GM19372 (cell line): ENCODE measurements around the gene HERPUD1.

ENCODE experiments used
- ATAC-seq: cut with Tn5 transposase; IDR thresholded peaks from one replicate; pipeline ENCODE4 v1.9.1; 2021; ENCODE audit warnings: mild to moderate bottlenecking, low read depth, moderate library complexity; ENCODE audit not compliant: unreplicated experiment

The HERPUD1 gene

DNA sequence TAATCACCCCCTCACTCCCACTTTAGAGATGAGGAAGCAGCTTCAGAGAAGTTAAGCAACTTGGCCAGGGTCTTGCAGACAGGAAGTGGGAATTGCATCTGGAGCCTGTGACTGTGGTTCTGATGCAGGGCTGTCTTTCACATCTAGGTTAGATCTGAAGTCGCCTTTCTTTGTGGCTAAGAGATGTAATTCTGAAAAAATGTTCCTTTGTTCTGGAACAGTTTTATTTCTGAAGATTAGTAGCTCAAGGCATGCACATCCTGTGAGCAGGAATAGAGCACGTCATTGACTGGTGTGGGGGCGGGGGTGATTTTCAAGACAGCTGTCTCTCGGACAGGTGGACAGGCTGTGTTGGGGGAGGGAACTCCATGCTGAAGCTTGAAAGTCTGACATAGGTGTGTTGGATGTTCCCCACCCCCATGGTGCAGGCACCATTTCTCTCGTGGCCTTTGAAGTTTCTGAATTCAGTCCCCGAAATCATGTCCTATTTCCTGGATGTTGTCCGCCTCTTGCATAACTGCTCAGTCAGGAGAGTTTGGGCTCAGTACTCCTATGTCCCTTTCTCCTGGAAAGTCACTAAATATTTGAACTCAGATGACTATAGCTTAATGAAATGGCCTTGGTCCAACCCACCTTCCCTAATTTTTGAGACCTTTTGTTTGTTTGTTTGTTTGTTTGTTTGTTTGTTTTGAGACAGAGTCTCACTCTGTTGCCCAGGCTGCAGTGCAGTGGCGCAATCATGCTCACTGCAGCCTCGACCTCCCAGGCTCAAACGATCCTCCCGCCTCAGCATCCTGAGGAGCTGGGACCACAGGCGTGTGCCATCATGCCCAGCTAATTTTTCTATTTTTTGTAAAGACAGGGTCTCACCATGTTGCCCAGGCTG, 21.0 kb upstream of the HERPUD1 start:
- no peak for ATAC-seq

DNA sequence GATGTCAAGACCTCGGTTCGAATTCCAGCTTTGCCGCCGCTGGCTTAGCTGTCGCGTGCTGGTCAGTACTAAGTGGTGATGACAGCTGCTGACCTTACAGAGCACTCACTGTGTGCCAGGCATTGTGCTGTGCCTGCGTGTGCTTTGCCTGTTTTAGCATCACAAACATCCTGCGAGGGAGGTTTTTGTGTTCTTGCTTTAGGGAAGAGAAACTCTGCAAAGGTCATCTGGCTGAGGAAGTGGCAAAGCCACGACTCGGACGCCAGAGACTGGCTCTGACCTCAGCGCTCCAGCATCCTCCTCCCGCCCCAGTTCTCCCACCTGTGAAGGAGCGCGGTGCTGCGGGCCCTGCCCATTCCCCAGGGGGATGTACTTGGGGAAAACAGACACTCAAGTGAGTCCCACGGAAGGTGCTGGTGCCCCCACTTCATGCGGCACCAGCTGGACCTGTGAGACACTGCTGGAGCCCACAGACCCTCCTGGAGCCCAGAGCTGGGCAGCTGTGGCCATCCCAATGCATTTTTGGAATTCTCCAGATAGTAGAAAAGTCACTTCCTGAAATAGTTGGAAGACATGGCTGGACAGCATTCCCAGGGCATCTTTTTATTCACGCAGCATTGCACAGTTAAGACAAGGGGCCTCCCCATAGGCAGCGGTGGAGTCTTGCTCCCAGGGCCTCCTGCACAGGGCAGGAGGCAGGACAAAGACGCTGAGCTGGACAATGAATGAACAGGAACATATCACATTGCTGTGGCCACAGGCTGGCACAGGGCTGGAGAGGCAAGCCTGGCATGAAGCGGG, 20.0 kb upstream of the HERPUD1 start:
- peak; percentile 64 for ATAC-seq

DNA sequence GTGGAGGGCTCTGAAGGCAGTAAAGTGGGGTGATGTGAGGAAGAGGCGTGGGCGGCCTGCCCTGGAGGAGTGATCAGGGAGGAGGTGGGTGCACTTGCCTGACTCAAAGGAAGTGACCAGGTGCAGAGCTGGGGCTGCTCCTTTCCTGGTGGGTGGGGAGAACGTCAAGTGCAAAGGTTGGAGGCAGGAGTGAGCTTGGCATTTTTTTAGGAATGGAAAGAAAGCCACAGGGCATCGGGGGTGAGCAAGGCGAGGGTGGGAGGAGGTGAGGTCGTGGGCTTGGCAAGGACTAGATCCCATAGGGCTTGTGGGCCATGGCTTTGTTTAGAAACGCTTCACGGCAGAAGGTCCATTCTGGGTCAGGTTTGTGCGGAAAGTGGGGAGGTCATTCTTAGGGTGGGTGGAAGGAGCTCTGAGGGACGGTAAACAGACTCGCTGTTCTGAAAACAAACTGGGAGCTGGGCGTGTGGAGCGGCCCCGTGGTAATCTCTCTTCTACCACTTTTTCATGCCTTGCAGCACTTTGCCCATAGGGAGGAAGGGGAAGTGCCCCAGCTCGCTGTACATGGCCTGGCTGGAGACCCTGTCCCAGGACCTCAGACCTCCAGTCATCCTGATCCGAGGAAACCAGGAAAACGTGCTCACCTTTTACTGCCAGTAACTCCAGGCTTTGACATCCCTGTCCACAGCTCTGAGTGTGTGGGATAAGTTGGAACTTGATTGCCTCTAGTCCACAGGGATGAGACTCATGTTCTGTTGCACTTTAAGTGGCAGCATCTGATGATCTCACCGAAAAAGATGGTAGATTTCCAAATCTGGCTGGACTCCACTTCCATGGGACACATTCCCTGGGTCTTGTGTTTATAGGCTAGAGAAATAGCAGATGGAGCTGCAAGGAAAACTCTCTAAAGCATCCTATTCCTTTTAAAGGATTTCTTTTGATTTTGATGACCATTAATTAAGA, 18.9 kb upstream of the HERPUD1 start:
- no peak for ATAC-seq

DNA sequence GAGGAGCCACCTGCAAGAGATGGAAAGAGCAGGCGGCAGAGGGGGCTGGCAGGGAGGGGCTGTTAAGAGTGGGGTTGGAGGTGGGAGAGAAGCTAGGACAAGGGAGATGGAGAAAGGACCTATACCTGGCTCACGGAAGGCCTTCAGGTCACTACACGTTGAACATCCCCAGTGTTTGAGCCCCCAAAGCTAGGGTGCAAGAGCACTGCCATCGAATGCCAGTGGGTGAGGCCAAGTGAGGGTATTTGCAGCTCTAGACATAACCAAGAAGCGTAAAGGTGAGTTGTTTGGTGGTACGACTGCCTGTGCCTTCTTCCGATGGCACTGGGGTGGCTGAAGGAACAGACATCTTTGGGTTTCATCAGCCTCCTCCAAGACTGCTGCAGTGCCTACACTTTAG, 17.0 kb upstream of the HERPUD1 start:
- ATAC-seq = no peak

DNA sequence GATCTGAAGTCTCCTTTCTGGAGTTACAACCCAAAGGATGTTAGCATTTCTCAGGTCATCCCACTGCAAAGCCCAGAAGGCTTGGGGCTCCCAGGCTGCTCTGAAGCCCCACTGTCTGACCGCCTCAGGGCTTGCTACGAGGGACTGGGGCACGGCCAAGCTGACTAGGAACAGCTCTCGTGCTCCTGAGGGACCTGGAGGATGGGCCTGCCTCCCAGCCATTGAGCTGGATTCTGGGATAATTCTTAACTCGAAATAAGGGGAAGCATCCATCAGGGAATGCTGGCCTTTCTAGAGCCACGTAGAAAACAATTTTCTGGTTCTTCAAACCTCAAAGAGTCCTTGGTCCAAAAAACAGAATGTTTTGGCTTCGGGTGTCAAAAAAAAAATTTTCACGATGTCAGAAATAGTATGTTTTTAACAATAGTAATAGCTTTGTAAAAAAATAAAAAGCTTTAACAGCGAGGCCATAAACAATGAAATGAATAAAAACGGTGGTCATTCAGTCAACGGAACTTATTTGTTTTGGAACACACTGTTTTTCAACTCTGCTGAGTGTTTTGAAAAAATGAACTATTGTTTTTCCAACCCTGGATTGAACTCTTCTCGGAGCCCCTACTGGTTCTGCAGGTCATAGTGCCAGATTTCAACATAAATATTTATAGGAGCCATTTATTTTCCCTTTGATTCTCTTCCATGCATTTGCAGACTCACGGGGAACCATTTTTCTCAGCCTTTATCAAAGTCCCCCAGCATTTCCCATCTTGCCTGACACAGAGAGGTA, 16.4 kb upstream of the HERPUD1 start:
- no peak for ATAC-seq

DNA sequence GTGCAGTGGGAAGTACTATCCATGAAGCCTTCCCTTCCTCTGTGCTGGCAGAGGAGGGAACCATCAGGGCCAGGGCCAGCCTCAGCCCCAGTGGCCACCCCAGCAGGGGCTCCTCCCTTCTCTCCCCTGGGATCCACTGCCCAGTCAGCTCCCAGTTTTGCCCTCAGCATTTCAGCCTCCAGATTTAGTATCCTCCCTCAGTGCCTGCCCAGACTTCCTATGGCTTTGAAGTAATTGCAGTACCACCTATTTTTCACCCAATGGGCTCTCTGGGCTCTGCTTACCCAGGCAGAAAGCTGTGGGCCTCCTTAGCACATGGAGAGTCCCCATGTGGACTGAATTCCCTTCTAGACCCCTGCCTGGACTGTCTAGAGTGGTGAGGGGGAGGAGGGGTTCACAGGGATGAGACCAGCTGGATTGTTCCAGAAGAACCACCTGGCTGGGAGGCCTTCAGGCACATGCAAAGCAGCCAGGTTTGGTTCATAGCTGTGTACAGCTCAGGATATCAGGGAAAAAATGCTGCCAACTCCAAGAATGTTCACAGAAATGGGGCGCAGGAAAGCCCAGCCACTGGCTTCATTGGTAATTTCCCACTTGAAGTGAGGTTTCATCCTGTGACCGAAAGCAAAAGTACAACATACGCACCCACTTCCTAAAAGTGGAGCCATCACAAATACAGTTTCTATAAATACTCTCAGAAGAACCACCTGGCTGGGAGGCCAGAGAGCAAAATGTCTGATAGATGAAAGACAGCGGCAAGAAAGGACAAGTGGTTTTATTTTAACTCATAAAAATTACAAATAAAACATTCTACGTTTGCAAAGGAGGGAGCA, 15.2 kb upstream of the HERPUD1 start:
- peak; percentile 72 for ATAC-seq

- ATAC-seq = no peak
These were observed 13.4 kb upstream of the HERPUD1 start for GRCh38 chr16:56918467-56919012.

DNA sequence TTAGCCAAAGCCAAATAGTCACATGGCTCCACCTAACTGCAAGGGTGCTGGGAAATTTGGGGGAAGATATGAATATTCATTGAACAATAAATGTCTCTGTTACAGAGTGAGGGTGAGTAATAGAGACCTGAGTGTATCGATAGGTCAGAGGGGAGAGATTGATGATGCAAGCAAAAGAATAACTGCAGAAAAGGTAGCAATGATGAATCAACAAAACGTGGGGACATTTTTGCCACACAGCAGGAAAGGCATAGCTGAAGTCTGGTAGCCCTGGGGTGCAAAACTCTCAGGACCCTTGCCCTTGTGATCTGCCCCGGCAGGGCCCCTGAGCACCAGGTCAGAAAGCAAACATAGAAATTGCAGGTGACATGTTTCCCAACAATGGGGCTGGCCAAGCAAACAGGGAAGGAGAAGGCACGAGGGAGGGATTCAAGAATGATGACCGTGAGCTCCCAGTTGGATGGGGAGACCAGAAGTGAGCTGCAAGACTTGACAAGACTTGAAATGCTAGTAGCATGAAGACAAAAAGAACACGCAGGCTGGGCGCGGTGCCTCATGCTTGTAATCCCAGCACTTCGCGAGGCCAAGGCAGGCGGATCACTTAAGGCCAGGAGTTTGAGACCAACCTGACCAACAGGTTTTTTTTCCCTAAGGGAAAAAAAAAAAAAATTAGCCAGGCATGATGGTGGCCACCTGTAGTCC, 12.7 kb upstream of the HERPUD1 start:
- ATAC-seq = no peak

DNA sequence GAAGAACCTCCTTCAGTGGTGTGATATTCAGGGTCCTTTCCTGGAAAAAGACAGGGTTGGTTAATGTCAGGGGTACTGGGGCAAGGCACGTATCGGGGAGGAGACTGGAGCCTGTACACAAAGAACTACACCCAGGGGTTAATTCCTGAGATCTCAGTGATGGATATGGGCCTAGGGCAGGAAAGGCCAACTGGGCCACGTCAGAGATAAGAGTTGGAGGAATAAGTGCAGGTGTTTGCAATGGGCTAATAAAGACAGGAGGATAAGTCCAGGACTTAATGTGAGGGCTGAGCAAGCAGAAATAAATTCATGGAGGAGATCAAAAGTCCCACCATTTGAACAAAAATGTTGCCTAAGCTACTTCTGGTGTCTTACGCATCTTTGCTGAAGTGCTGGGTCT, 10.4 kb upstream of the HERPUD1 start:
- ATAC-seq = no peak

- ATAC-seq = no peak
These were observed 8.4 kb upstream of the HERPUD1 start for GRCh38 chr16:56923481-56924091.

DNA sequence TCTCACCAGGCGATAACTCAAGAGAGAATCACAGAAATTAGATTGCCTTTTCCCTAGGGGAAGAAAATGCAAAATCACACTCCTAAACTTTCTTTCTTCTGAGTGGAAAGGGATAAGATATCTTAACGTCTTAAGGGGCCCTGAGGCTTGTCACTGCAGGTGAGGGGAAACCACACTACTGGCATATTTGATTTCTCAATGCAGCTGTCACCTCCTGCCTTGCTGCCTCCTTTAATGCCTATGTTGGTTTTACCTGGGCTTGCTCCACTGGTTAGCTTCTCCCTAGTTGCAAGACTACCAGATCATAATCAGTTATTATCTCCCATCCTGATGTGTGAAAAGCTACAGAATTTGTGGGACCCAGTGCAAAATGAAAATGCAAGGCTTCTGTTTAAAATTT, 4.5 kb upstream of the HERPUD1 start:
- ATAC-seq = no peak

DNA sequence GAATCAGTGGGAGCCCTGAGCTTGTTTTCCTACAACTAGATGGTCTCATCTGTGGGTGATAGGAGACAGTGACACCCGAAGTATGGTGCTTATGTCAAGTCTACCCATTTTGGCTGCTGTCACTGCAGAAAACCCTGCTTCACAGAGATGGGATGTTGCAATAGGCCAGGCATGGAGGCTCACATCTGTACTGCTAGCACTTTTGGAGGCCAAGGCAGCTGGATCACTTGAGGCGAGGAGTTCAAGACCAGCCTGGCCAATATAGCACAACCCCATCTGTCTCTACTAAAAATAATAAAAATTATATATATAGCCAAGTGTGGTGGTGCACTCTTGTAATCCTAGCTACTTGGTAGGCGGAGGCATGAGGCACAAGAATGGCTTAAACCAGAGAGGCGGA, 2.3 kb upstream of the HERPUD1 start:
- no peak for ATAC-seq

DNA sequence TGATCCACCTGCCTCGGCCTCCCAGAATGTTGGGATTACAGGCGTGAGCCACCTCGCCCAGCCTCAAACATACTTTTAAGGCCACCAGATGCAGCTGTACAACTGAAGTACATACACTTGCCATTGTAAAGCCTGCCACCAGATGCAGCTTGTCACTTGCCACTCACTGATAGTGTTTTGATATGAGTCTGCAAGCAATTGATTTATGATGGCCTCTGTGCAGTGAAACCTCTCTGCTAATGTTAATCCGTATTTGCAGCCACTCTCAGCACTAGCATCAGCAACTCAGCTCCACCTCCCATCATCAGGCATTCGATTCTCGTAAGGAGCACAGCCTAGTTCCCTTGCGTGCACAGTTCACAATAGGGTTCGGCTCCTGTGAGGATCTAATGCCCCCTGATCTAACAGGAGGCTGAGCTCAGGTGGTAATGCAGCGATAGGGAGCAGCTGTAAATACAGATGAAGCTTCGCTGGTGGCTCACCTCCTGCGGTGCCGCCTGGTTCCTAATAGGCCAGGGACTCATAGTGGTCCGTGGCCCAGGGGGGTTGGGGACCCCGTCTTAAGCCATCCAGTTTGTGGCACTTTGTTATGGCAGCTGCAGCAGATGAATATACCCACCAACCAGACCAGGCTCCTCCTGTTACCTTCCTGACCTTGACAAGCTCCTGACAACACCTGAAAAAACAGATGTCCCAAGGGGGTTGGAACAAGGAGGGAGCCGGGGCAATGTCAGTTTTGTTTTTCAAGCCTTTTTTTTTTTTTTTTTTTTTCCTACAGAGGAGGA, 1.3 kb upstream of the HERPUD1 start:
- ATAC-seq = no peak

DNA sequence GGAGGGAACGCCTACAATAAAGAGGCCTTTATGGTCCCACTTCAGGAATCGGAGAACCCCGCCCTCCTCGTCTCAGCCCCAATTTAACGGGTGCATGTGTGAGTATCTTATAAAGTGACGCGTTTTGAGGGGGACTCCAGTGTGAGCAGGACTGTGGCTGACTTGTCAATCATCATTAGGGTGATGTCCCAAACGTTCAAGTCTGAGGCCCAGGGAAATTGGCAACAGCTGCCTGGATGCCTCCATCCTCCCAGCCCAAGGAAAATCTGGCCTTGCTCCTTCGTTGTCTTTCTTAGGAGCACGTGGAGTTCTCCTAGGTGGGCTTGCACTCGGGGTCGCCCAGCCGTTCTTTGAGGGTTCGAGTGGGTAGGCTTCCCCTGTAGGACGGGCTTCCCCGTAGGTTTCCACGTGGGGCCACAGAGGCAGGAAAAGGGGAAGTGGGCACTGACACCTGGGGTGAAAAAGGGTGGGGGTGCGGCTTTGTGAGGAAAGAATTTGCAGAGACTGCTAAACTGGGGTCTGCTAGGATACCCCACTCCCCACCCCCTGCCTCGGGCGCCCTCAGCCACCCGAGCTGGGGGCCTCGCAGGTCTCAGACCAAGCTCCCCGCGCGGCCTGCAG, 561 bp upstream of the HERPUD1 start:
- peak; percentile 21 for ATAC-seq

GRCh38 chr16:56932721-56933619, 1.0 kb downstream of the HERPUD1 start:
- ATAC-seq = peak; percentile 5
